ENCODE measurements around the gene SPECC1L.

The SPECC1L gene

GRCh38 chr22:24401931-24402367 lies 131.3 kb downstream of the SPECC1L start:
- no peak for TF ChIP-seq CTCF (conservative IDR thresholded peaks at IDR 0.05; ENCODE audit: control insufficient read depth, insufficient read depth, low read depth, low read length)
- no peak for DNase-seq (ENCODE audit: low read depth)
- no peak overlapping the region for H3K4me3 ChIP-seq (ENCODE audit: control insufficient read depth, low read depth, low read length)

GRCh38 chr22:24402460-24403192 lies 132.0 kb downstream of the SPECC1L start:
- H3K4me3 ChIP-seq (ENCODE audit: control insufficient read depth, low read depth, low read length), result no peak overlapping the region
- DNase-seq (ENCODE audit: low read depth), result peak; percentile 94
- TF ChIP-seq CTCF (conservative IDR thresholded peaks at IDR 0.05; ENCODE audit: control insufficient read depth, insufficient read depth, low read depth, low read length), result no peak

GRCh38 chr22:24403346-24403745 lies 132.7 kb downstream of the SPECC1L start:
- DNase-seq (ENCODE audit: low read depth), result no peak
- H3K4me3 ChIP-seq (ENCODE audit: control insufficient read depth, low read depth, low read length), result no peak overlapping the region
- no peak for TF ChIP-seq CTCF (conservative IDR thresholded peaks at IDR 0.05; ENCODE audit: control insufficient read depth, insufficient read depth, low read depth, low read length)

GRCh38 chr22:24404561-24405275 lies 134.1 kb downstream of the SPECC1L start:
- TF ChIP-seq CTCF (conservative IDR thresholded peaks at IDR 0.05; ENCODE audit: control insufficient read depth, insufficient read depth, low read depth, low read length), result no peak
- no peak for DNase-seq (ENCODE audit: low read depth)
- no peak overlapping the region for H3K4me3 ChIP-seq (ENCODE audit: control insufficient read depth, low read depth, low read length)

GRCh38 chr22:24405631-24406321 lies 135.1 kb downstream of the SPECC1L start:
- DNase-seq (ENCODE audit: low read depth), result no peak
- no peak overlapping the region for H3K4me3 ChIP-seq (ENCODE audit: control insufficient read depth, low read depth, low read length)
- TF ChIP-seq CTCF (conservative IDR thresholded peaks at IDR 0.05; ENCODE audit: control insufficient read depth, insufficient read depth, low read depth, low read length), result no peak

- DNase-seq (ENCODE audit: low read depth), result no peak
- no peak for TF ChIP-seq CTCF (conservative IDR thresholded peaks at IDR 0.05; ENCODE audit: control insufficient read depth, insufficient read depth, low read depth, low read length)
- no peak overlapping the region for H3K4me3 ChIP-seq (ENCODE audit: control insufficient read depth, low read depth, low read length)
Measured at GRCh38 chr22:24406322-24407277, 136.0 kb downstream of the SPECC1L start.

All from fibroblast of mammary gland (primary cell).